Transverse colon (tissue), 4 donors: ENCODE data around the gene ARAP3. TPM values are rescaled to one million over a fixed set of nuclear protein-coding genes. Genes with fewer than 3 reads are reported as not detected.
A peak's percentile ranks its signal among the peaks of the same experiment; 100 is the strongest.

Source experiments
- DNase-seq: peaks from one replicate; pipeline ENCODE4 v3.0.0-alpha.2; 2019
- H3K27ac ChIP-seq, 4 donors: fragments of 200-600 bp; sonication (generic); 2 replicates each; pipeline ENCODE4 v1.5.1; 2016 to 2018; ENCODE audit warnings: inconsistent platforms in 4 of 4
- H3K27me3 ChIP-seq: fragments of 200-600 bp; sonication (generic); 2 replicates; pipeline ENCODE4 v1.5.1; 2017; ENCODE audit warnings: inconsistent platforms
- H3K36me3 ChIP-seq, 4 donors: fragments of 200-600 bp; sonication (generic); 2 replicates each; pipeline ENCODE4 v1.5.1; 2017 to 2019; ENCODE audit warnings: inconsistent platforms in 4 of 4
- H3K4me1 ChIP-seq, 4 donors: fragments of 200-600 bp; sonication (generic); 2 replicates each; pipeline ENCODE4 v1.5.1; 2017 to 2020; ENCODE audit warnings: inconsistent platforms in 4 of 4
- H3K4me3 ChIP-seq, 4 donors: fragments of 200-600 bp; sonication (generic); 1 replicate in 1 of 4; 2 replicates in 3 of 4; pipeline versions ENCODE4 v1.5.1 to v1.6.1; 2017 to 2019; ENCODE audit warnings: inconsistent platforms in 4 of 4
- H3K9me3 ChIP-seq, 2 donors: fragments of 200-600 bp; sonication (generic); 2 replicates each; pipeline ENCODE4 v1.5.1; 2017 to 2019; ENCODE audit warnings: inconsistent platforms in 2 of 2
- EP300 ChIP-seq: sonication (generic); formaldehyde crosslinking; IDR thresholded peaks from one replicate; pipeline ENCODE4 v1.6.1; 2017; ENCODE audit warnings: antibody characterized with exemption, low read depth
- POLR2A ChIP-seq: fragments of 450-650 bp; IDR thresholded peaks from one replicate; pipeline ENCODE4 v1.6.1; 2016; ENCODE audit warnings: antibody characterized with exemption, mild to moderate bottlenecking, moderate library complexity
- POLR2AphosphoS5 ChIP-seq, 3 donors: sonication (generic); formaldehyde crosslinking; IDR thresholded peaks; one replicate each; pipeline ENCODE4 v1.6.1; 2016; ENCODE audit warnings: antibody characterized with exemption in 3 of 3
- WGBS, 2 donors: methylation state at CpG; one replicate each; pipeline ENCODE4 v1.1.5; 2018; ENCODE audit warnings: low coverage in 1 of 2; 5-methylcytosine and 5-hydroxymethylcytosine counted together
- in situ Hi-C, 4 donors: fragments of 200-750 bp; cut with MboI; loops; one replicate each; pipeline versions ENCODE4 v1.15.0 to v1.15.1; 2017; ENCODE audit warnings: low sequenced_read_pairs in 3 of 4, low pct_ligation_motif_present in 1 of 4, low pct_unique_long_range_greater_than_20kb in 1 of 4
- intact Hi-C: fragments of 100-400 bp; cut with DNase I; formaldehyde crosslinking; loops from one replicate; pipeline ENCODE4 v1.15.1; 2023; ENCODE audit warnings: low total_unique reads
- total RNA-seq, 4 donors: library from RNA; depleted of rRNA; stranded (reverse); fragments of >200 nt; gene quantifications; one replicate each; pipeline ENCODE4 v1.1.0, GENCODE V29; 2016
- TF ChIP-seq, protein P1 (sequence below), 5 experiments: fragments of 200-600 bp in 3 of 5; fragments of 450-650 bp in 2 of 5; sonication (generic) in 3 of 5; IDR thresholded peaks; 1 replicate in 2 of 5; 2 replicates in 3 of 5; pipeline ENCODE4 v1.5.1; 2016 to 2017; ENCODE audit warnings: antibody characterized with exemption in 5 of 5, inconsistent platforms in 3 of 5, mild to moderate bottlenecking in 2 of 5, moderate library complexity in 1 of 5

The ARAP3 gene
- total RNA-seq, 4 donors from 2014 or later: 1.1 to 4.0 (median 3.3) TPM

DNA sequence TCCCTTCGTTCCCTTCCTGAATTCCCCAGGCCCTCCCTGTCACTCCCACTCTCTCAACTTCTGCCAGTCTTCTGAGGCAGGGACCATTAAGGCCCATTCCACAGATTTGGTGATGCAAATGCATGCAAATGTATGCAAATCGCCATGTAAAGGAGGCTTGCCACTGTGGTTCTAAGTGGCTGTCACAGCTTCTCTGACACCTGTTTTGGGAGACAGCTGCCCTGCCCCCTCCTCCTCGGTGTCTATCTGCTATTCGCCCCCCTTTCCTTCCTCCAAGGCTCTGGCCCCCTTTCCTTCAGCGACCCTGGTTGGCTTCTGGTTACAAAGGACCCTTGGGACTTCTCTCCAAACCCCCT lies 10.5 kb upstream of the ARAP3 start:
- no peaks in the 10 kb centered on the region for H3K36me3 ChIP-seq
- intact Hi-C loops: loop anchor here (5.0 kb wide), 1 partner anchor 265 kb away; the partner anchor contains the start of gene PCDH12

DNA sequence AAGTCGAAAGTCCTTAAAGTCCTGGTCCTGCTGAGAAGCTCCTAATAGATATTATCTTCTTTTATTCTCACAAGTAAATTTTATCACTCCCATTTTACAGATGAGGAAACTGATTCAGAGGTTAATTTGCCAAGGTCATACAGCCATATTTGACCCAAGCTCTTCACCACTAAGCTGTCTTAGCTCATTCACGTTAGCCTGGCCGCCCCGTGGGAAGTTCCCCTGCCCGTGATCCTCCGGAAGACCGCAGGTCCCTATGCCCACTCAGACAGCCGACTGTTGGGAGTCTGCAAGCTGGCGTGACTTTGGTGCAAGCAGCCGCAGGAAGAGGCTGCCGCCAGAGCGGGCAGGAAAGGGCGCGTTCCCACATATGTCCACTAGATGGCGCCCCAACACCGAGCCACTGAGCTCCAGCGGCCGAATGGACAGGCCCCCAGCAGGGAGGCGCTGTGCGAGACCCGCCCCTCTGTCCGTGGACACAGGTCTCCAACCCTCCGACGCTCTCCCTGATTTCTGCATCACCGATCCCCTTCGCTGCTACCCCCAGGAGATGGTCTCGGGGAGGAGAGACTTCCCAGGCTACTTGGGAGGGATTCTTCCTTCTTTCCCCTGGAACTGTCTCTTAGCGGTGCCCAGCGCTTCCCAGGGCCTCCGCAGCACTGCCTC lies 10.0 kb upstream of the ARAP3 start:
- WGBS, 2 donors: 4% methylated on average over 29 of the region's 30 CpGs; no CpG with 5 or more reads in 1 of the 2 donors
- in situ Hi-C loops: loop anchor here (5.0 to 25.0 kb wide), 5 partner anchors 263 to 445 kb away; partner anchors contain the start of genes PCDH12 (in 3 of the 4) and RNF14 (in 1 of the 4)
- TF ChIP-seq POLR2AphosphoS5 (IDR thresholded peaks at IDR 0.05): no peak
- TF ChIP-seq POLR2A: no peak
- no peak for TF ChIP-seq EP300
- TF ChIP-seq, protein P1, sequence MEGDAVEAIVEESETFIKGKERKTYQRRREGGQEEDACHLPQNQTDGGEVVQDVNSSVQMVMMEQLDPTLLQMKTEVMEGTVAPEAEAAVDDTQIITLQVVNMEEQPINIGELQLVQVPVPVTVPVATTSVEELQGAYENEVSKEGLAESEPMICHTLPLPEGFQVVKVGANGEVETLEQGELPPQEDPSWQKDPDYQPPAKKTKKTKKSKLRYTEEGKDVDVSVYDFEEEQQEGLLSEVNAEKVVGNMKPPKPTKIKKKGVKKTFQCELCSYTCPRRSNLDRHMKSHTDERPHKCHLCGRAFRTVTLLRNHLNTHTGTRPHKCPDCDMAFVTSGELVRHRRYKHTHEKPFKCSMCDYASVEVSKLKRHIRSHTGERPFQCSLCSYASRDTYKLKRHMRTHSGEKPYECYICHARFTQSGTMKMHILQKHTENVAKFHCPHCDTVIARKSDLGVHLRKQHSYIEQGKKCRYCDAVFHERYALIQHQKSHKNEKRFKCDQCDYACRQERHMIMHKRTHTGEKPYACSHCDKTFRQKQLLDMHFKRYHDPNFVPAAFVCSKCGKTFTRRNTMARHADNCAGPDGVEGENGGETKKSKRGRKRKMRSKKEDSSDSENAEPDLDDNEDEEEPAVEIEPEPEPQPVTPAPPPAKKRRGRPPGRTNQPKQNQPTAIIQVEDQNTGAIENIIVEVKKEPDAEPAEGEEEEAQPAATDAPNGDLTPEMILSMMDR (IDR thresholded peaks at IDR 0.05): peak; percentile 98 to 100 (median 99)
- H3K4me1 ChIP-seq: peaks cover 4 to 12% (median 4%) of the 10 kb centered on the region in 4 donors
- intact Hi-C loops: loop anchor here (5.0 kb wide), 1 partner anchor 265 kb away; the partner anchor contains the start of gene PCDH12
- no peak overlapping the region for H3K27ac ChIP-seq
- no peaks in the 10 kb centered on the region for H3K36me3 ChIP-seq
- DNase-seq: peak; percentile 91
- H3K27me3 ChIP-seq: no peaks in the 10 kb centered on the region
- H3K9me3 ChIP-seq: no peaks in the 10 kb centered on the region
- H3K4me3 ChIP-seq: peak overlapping the region in 2 of 4 donors; percentile 17 to 32

More for the DNA sequence above, 10.5 kb upstream of the ARAP3 start:
- no peak for DNase-seq
- no peak overlapping the region for H3K27ac ChIP-seq
- H3K27me3 ChIP-seq: peaks cover under 1% of the 10 kb centered on the region
- H3K9me3 ChIP-seq: no peaks in the 10 kb centered on the region
- TF ChIP-seq POLR2AphosphoS5 (IDR thresholded peaks at IDR 0.05): no peak
- no peak for TF ChIP-seq POLR2A
- no peak for TF ChIP-seq EP300
- TF ChIP-seq, protein P1 (IDR thresholded peaks at IDR 0.05): no peak
- H3K4me1 ChIP-seq: peaks cover 4 to 12% (median 4%) of the 10 kb centered on the region in 4 donors
- in situ Hi-C loops: loop anchor here (5.0 to 25.0 kb wide), 5 partner anchors 262 to 445 kb away; partner anchors contain the start of genes PCDH12 (in 3 of the 4) and RNF14 (in 1 of the 4)
- H3K4me3 ChIP-seq: peak overlapping the region in 2 of 4 donors; percentile 17 to 32
- WGBS, 2 donors: 35 to 40% methylated on average over 2 to 5 of the region's 5 CpGs

DNA sequence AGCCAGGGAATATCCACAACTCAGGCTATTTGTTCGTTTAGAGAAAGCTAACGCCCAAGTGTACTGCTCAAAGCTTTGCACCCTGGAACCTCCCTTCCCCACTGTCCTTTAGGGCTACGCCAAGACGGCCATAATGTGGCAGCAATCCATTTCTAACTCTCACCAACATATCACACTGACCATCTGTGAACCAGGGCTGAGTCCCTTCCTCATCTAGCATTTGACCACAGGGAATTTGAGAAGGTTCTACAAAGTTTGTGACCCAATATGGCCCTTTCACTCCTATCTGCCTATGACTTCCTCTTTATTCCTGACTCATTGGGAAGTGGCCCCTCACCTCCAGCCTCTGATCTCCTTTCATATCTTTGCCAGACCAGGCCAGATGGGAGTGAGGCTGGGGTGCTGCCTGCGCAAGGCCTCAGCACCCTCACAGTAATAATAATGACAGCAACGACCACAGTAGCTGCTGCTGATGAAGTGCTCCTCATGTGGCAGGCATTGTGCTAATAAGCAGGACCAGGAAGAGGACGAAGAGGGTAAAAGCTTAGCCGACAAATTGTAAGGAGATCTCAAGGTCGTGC lies 9.3 kb upstream of the ARAP3 start:
- no peak overlapping the region for H3K27ac ChIP-seq
- peaks cover 4 to 12% (median 4%) of the 10 kb centered on the region in 4 donors for H3K4me1 ChIP-seq
- TF ChIP-seq POLR2AphosphoS5 (IDR thresholded peaks at IDR 0.05) (no peak), POLR2A (no peak), EP300 (no peak)
- TF ChIP-seq, protein P1 (IDR thresholded peaks at IDR 0.05): no peak
- no peaks in the 10 kb centered on the region for H3K9me3 ChIP-seq
- H3K36me3 ChIP-seq: no peaks in the 10 kb centered on the region
- intact Hi-C loops (loop anchor here (5.0 kb wide), 1 partner anchor 266 kb away; the partner anchor contains the start of gene PCDH12), in situ Hi-C loops (loop anchor here (5.0 to 25.0 kb wide), 5 partner anchors 263 to 446 kb away; partner anchors contain the start of genes PCDH12 (in 3 of the 4) and RNF14 (in 1 of the 4))
- H3K4me3 ChIP-seq: no peak overlapping the region
- H3K27me3 ChIP-seq: no peaks in the 10 kb centered on the region
- no peak for DNase-seq
- 50 to 73% methylated on average over 2 to 9 of the region's 9 CpGs for WGBS, 2 donors
